SKM-1 treated with dmso at 0.1 percent for 144 hours (cell line): ENCODE measurements around the gene FPR2.
"Not testable (repeated sequence)": the region's sequence is repeated elsewhere in the genome, so short reads cannot be mapped to it uniquely, and the experiment has no call there.

Experiments
- DNase-seq: peaks from one replicate; lab custom pipeline; 2025; ENCODE audit not compliant: unreplicated experiment; lab: John Stamatoyannopoulos, UW

Gene FPR2

GRCh38 chr19:51803967-51804366, 43.0 kb downstream of the FPR2 start:
- DNase-seq, result peak; percentile 36

- not testable (repeated sequence) for DNase-seq
Measured at GRCh38 chr19:51804789-51805188, 43.8 kb downstream of the FPR2 start.

DNA sequence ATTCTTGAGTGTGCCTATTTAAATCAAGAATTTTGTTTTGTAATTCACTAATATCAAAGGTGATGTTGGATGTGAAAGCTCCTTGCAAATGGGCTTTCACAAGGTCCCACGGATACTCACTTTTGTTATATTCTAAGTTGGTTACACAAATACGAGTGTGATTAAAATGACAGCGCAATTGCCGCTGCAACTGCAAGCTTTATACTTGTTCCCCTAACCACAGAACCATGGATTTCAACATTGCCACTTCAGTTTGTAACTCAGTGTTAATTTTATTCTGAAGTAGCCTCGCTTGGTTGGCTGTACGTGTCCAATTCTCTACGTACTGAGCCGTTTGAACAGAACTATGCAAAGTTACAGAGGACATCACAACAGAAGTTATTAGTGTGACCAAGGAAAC, 44.4 kb downstream of the FPR2 start:
- DNase-seq, result not testable (repeated sequence)

GRCh38 chr19:51806571-51806970, 45.6 kb downstream of the FPR2 start:
- not testable (repeated sequence) for DNase-seq

- peak; percentile 40 for DNase-seq
Measured at GRCh38 chr19:51807111-51807701, 46.2 kb downstream of the FPR2 start.

GRCh38 chr19:51807925-51808324, 46.9 kb downstream of the FPR2 start:
- DNase-seq, result no peak

DNA sequence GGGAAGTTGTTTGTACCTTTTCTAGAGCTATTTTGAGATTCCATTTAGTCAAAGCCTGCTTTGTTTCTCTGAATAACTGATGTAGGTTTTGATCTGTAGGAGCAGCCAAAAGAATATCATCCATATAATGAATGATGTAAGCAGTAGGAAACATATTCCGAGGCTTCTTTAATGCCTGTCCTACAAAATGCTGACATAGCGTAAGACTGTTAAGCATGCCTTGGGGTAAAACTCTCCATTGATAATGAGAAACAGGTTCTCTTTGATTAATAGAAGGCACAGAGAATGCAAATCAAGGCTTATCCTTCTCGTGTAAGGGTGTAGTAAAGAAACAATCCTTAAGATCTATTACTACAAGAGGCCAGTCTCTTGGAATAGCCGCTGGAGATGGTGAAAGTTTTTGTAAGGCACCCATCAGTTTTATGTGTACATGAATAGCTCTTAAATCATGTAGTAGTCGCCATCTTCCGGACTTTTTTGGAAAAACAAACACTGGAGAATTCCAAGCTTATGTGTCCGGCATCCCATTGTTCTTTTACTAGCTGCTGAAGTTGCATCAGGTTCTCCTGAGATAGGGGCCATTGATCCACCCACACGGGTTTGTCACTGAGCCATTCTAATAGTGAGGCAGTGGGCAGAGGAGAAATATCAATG, 47.5 kb downstream of the FPR2 start:
- no peak for DNase-seq

DNA sequence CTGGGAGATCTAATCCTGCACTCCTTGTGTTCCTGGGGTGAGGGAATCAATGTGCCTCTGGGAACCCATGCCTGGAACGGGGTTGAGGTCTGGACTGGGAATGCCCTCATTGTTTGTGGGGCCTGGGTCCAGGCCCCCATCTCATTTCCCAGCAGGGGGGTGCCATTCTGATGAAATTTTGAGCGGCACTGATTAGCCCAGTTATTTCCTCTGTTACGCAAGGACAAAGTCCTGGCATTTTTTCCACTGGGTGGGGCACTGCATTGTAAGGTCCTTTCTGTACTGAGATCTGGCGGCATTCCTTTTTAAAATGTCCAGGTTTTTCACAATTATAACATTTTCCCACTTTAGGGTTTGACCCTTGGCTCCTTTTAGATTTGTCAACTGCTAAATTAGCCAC, 48.8 kb downstream of the FPR2 start:
- DNase-seq, result no peak

GRCh38 chr19:51810223-51810622, 49.2 kb downstream of the FPR2 start:
- DNase-seq, result no peak

DNA sequence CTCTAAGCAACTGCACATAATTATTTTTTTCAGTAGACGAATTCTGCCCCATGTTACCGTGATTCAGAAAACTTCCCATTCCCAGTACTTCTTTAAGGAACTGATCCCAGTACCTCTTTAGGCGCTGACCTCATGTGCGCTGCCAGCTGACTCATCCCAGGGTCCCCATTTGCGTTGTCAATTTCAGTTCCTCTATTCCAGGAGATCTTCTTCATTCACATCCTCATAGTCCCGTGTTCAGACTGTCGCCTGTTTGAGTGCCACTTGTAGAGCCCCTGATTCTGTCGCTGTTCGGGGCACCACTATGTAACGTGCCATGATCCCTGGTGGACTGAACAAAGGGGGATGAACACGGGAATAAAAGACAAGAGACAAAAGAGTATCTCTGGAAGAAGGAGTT, 50.4 kb downstream of the FPR2 start:
- no peak for DNase-seq

DNA sequence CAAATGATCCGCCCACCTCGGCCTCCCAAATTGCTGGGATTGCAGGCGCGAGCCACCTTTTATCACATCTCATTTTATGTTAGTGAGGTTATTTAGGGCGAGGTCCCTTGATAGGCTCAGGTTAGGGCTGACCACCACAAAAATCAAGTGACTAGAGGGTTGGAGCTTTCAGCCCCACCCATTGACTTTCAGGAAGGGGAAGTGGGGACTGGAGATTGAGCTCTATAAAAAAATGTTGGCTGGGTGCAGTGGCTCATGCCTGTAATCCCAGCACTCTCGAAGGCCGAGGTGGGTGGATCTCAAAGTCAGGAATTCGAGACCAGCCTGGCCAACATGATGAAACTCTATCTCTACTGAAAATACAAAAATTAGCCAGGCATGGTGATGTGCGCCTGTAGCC, 54.1 kb downstream of the FPR2 start:
- DNase-seq, result no peak

GRCh38 chr19:51816711-51817110, 55.7 kb downstream of the FPR2 start:
- DNase-seq, result no peak

DNA sequence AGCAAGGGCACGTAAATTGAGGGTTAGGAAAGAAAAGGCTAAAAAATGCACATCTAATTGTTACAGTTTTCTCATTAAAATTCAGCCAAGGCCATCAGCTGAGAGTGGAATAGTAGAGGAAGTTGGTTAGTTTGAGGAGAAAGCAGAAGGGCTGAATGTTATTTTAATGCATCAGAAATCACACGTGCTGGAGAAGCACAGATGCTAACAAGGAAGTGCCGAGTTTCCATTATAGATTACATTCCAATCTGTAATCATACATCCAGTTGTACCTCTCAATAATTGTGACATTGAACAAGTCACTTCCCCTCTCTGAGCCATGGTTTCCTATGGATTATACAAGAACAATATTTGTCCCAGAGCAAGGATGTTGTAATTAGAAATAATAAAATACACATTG, 59.0 kb downstream of the FPR2 start:
- DNase-seq, result no peak
